Fibroblast of lung (primary cell): Measurements from ENCODE around the gene JMJD4.

ENCODE experiments used
- CTCF ChIP-seq, 2 donors: IDR thresholded peaks in 1 of 2; conservative IDR thresholded peaks in 1 of 2; 1 replicate in 1 of 2; 2 replicates in 1 of 2; pipeline ENCODE4 v1.5.1; 2011 to 2012; ENCODE audit warnings: low read length in 2 of 2, control low read depth in 1 of 2, inconsistent platforms in 1 of 2, low read depth in 1 of 2, mild to moderate bottlenecking in 1 of 2
- EZH2 ChIP-seq: IDR thresholded peaks from 2 replicates; pipeline ENCODE4 v1.5.1; 2012; ENCODE audit warnings: low read length, control low read depth, mild to moderate bottlenecking; ENCODE audit errors: missing control alignments

- no peak for TF ChIP-seq CTCF (conservative IDR thresholded peaks at IDR 0.05 in 1 of 2, IDR thresholded peaks at IDR 0.05 in 1 of 2; ENCODE audit: low read depth in 1 of 2, low read length in 2 of 2)
- no peak for TF ChIP-seq EZH2
Measured at GRCh38 chr1:227766015-227766634, 31.0 kb upstream of the JMJD4 start.
